Panc1 (cell line): ENCODE results near the gene SLC16A3. TPM values are rescaled to one million over a fixed set of nuclear protein-coding genes. Genes with fewer than 3 reads are reported as not detected.

Experiments
- ATAC-seq: fragments of 200-7000 bp; cut with Tn5 transposase; 2 replicates; pipeline ENCODE4 v1.9.1; 2020; ENCODE audit warnings: mild to moderate bottlenecking, moderate library complexity
- BruUV-seq: library from RNA; stranded (reverse); fragments of 400-500 nt; replicated peaks from 2 replicates; lab custom pipeline; 2021; lab: Mats Ljungman, UMichigan
- CTCF ChIA-PET: fragments of 300-600 bp; sonication (Branson Sonifier 250); formaldehyde crosslinking; loops from one replicate; lab custom pipeline; 2022; ENCODE audit warnings: antibody characterized with exemption; lab: Charles Lee
- POLR2A ChIA-PET: fragments of 300-600 bp; sonication (Branson Sonifier 250); formaldehyde crosslinking; loops from one replicate; lab custom pipeline; 2022; ENCODE audit warnings: antibody characterized with exemption; lab: Charles Lee
- DNase-seq: peaks from one replicate; pipeline ENCODE4 v3.0.0-alpha.2; 2010; ENCODE audit warnings: low read depth, low spot score
- H3K27ac ChIP-seq: 2 replicates; pipeline ENCODE4 v1.5.1; 2011; ENCODE audit warnings: mild to moderate bottlenecking, low read length, inconsistent platforms
- H3K27me3 ChIP-seq: fragments of 200-500 bp; sonication (Bioruptor generic); 2 replicates; pipeline ENCODE4 v1.6.0; 2014; ENCODE audit warnings: low read length, inconsistent platforms; ENCODE audit not compliant: control insufficient read depth, insufficient read depth
- H3K36me3 ChIP-seq: fragments of 200-500 bp; sonication (Bioruptor generic); 2 replicates; pipeline ENCODE4 v1.5.1; 2014; ENCODE audit warnings: inconsistent platforms, mild to moderate bottlenecking, low read length, moderate library complexity; ENCODE audit not compliant: control insufficient read depth, insufficient read depth
- H3K4me1 ChIP-seq: 2 replicates; pipeline ENCODE4 v1.5.1; 2011; ENCODE audit warnings: inconsistent platforms, mild to moderate bottlenecking, low read length, moderate library complexity; ENCODE audit not compliant: control insufficient read depth, insufficient read depth
- H3K4me3 ChIP-seq, 2 experiments: 2 replicates each; pipeline ENCODE4 v1.5.1; 2011 to 2012; ENCODE audit warnings: low read depth in 2 of 2, low read length in 2 of 2, mild to moderate bottlenecking in 2 of 2, inconsistent platforms in 1 of 2, moderate library complexity in 1 of 2
- H3K9me3 ChIP-seq: fragments of 200-500 bp; sonication (Bioruptor generic); 2 replicates; pipeline ENCODE4 v1.5.1; 2014; ENCODE audit warnings: low read depth, mild to moderate bottlenecking, inconsistent platforms, low read length, moderate library complexity; ENCODE audit not compliant: control insufficient read depth, insufficient read depth
- CTCF ChIP-seq: fragments of 450-650 bp; IDR thresholded peaks from 2 replicates; pipeline ENCODE4 v1.5.1; 2017; ENCODE audit warnings: mild to moderate bottlenecking
- POLR2AphosphoS5 ChIP-seq: IDR thresholded peaks from 2 replicates; pipeline ENCODE4 v1.6.1; 2012; ENCODE audit warnings: mild to moderate bottlenecking, low read depth, low read length, moderate library complexity
- REST ChIP-seq, 2 experiments: IDR thresholded peaks; 2 replicates each; pipeline ENCODE4 v1.6.1; 2011 to 2012; ENCODE audit warnings: low read depth in 2 of 2, control low read depth in 1 of 2, low read length in 1 of 2, mild to moderate bottlenecking in 1 of 2, moderate library complexity in 1 of 2; ENCODE audit not compliant: insufficient read depth in 1 of 2
- SIN3A ChIP-seq: IDR thresholded peaks from 2 replicates; pipeline ENCODE4 v1.6.1; 2012; ENCODE audit warnings: low read depth, mild to moderate bottlenecking, low read length, moderate library complexity, borderline replicate concordance; ENCODE audit not compliant: insufficient read depth
- TCF7L2 ChIP-seq: IDR thresholded peaks from 2 replicates; pipeline ENCODE4 v1.6.1; 2011; ENCODE audit warnings: mild to moderate bottlenecking, low read depth, low read length, inconsistent platforms
- in situ Hi-C: cut with HindIII; loops from 2 replicates; pipeline ENCODE4 v1.10.0; 2016; ENCODE audit warnings: low sequenced_read_pairs, low pct_unique_long_range_greater_than_20kb
- intact Hi-C: fragments of 100-400 bp; cut with micrococcal nuclease; formaldehyde crosslinking; loops from one replicate; pipeline ENCODE4 v1.10.0; 2022; ENCODE audit not compliant: unreplicated experiment
- total RNA-seq: library from RNA; stranded (reverse); gene quantifications from one replicate; pipeline ENCODE4 v1.2.1, GENCODE V29; 2021; ENCODE audit not compliant: unreplicated experiment

The SLC16A3 gene
- total RNA-seq, 1 experiment from 2014 or later = 581 TPM

DNA sequence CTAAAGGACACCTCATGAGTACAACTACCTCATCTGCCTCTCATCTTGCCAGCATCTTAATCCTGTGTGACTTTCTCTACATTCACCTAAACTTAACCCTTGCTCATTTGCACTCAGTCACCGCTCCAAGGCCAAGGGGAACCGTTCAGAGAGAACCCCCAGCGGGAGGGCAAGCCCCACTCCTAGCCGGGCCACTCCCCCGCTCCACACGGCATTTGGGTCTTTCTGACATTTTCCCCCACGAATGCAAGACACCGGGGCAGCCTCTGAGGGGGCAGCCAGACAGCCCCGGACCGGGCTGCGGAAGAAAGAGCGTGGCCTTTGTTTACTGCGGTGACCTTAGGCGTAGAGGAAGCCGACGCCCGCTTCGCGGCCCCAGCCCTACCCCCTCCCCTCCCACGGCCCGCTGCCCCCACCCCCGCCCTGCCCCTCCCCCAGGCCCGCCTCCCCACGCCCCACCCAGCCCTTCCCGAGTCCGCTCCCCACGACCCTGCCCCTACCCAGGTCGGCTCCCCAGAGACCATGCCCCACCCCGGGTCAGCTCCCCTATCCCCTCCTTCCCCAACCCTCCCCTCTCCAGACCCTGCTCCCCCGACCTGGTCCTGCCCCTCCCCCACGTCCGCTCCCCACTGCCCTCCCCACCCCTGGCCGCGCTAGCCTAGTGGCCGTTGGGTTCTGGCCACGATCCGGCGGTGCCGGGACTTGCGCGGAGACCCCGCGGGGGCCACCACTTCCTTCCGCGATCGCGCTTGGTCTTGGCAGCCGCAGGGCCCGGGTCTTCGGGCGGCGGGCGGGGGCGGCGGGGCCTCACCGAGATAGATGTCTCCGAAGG is 43.9 kb downstream of the SLC16A3 start:
- Histone ChIP-seq H3K4me1 (peaks cover 58% of the 10 kb centered on the region), H3K4me3 (peak overlapping the region; percentile 66 to 80), H3K9me3 (no peaks in the 10 kb centered on the region), H3K27ac (peak overlapping the region; percentile 90), H3K36me3 (peaks cover 5% of the 10 kb centered on the region), H3K27me3 (no peaks in the 10 kb centered on the region)
- in situ Hi-C loops (no loop called here), intact Hi-C loops (no loop called here)
- POLR2A ChIA-PET = interaction anchor here (0.7 kb wide), 1 partner anchor 295 kb away, joined by 3 read pairs; the partner anchor contains the start of gene ASPSCR1
- DNase-seq (no peak), ATAC-seq (peak; percentile 27)
- CTCF ChIA-PET = no interaction called here
- TSS peak; percentile 73 for BruUV-seq
- TF ChIP-seq POLR2AphosphoS5 (0 out of 2 replicates have a peak, but pooled peaks have one; percentile 27), SIN3A (peak; percentile 10; the same call in 1 of the 2 replicates), CTCF (no peak), TCF7L2 (no peak), REST (IDR thresholded peaks at IDR 0.05; ENCODE audit: insufficient read depth in 1 of 2, low read depth in 2 of 2, low read length in 1 of 2) (no peak)

GRCh38 chr17:82273327-82274133 is 44.7 kb downstream of the SLC16A3 start, which contains the start of gene CSNK1D:
TSS of gene CSNK1D (minus strand) at chr17:82273700. CDS start at chr17:82273381, 319 bp downstream.
- no peak for DNase-seq
- ChIA-PET CTCF (no interaction called here), POLR2A (interaction anchor here (0.7 kb wide), 1 partner anchor 296 kb away, joined by 3 read pairs; the partner anchor contains the start of gene ASPSCR1)
- in situ Hi-C loops (no loop called here), intact Hi-C loops (no loop called here)
- Histone ChIP-seq H3K4me3 (peak within 1 kb of the TSS; percentile 66 to 80), H3K9me3 (no peaks in the 10 kb centered on the region), H3K4me1 (peaks cover 53% of the 10 kb centered on the region), H3K27ac (peak within 1 kb of the TSS; percentile 90), H3K36me3 (peaks cover 5% of the 10 kb centered on the region), H3K27me3 (no peaks in the 10 kb centered on the region)
- ATAC-seq = peak; percentile 93
- TF ChIP-seq TCF7L2 (peak; percentile 84), SIN3A (no peak), POLR2AphosphoS5 (peak; percentile 84), REST (IDR thresholded peaks at IDR 0.05; ENCODE audit: insufficient read depth in 1 of 2, low read depth in 2 of 2, low read length in 1 of 2) (no peak)
- no TSS peak for BruUV-seq
